Liver (tissue), 9 donors: ENCODE results near the gene QSOX1. TPM values are rescaled to one million over a fixed set of nuclear protein-coding genes. Genes with fewer than 3 reads are reported as not detected.

Experiments
- DNase-seq: peaks from one replicate; pipeline ENCODE4 v3.0.0-alpha.2; 2017; ENCODE audit warnings: low spot score
- H3K27ac ChIP-seq, 2 donors: one replicate each; pipeline ENCODE4 v1.7.0; 2013; ENCODE audit warnings: inconsistent platforms in 2 of 2, low read length in 2 of 2, control low read depth in 1 of 2, low read depth in 1 of 2, mild to moderate bottlenecking in 1 of 2
- H3K27me3 ChIP-seq, 4 donors: one replicate each; pipeline versions ENCODE4 v1.6.1 to v1.7.0; 2013; ENCODE audit warnings: low read length in 3 of 4, inconsistent platforms in 1 of 4, mild to moderate bottlenecking in 1 of 4, moderate library complexity in 1 of 4; ENCODE audit not compliant: control insufficient read depth in 4 of 4, insufficient read depth in 4 of 4
- H3K36me3 ChIP-seq, 4 donors: one replicate each; pipeline versions ENCODE4 v1.6.1 to v1.7.0; 2013; ENCODE audit warnings: low read length in 3 of 4, mild to moderate bottlenecking in 3 of 4, low read depth in 1 of 4, moderate library complexity in 1 of 4; ENCODE audit not compliant: control insufficient read depth in 4 of 4, insufficient read depth in 3 of 4
- H3K4me1 ChIP-seq, 4 donors: one replicate each; pipeline versions ENCODE4 v1.6.1 to v1.7.0; 2013; ENCODE audit warnings: low read length in 3 of 4, mild to moderate bottlenecking in 3 of 4, moderate library complexity in 1 of 4; ENCODE audit not compliant: control insufficient read depth in 4 of 4, insufficient read depth in 4 of 4
- H3K4me3 ChIP-seq, 3 donors: one replicate each; pipeline versions ENCODE4 v1.6.1 to v1.7.0; 2013; ENCODE audit warnings: low read length in 3 of 3, control low read depth in 1 of 3, low read depth in 1 of 3, mild to moderate bottlenecking in 1 of 3
- H3K9ac ChIP-seq, 2 donors: one replicate each; pipeline ENCODE4 v1.7.0; 2013; ENCODE audit warnings: low read length in 2 of 2, mild to moderate bottlenecking in 2 of 2, moderate library complexity in 2 of 2, control low read depth in 1 of 2, low read depth in 1 of 2
- H3K9me3 ChIP-seq, 4 donors: one replicate each; pipeline versions ENCODE4 v1.6.1 to v1.7.0; 2013; ENCODE audit warnings: low read length in 3 of 4; ENCODE audit not compliant: control insufficient read depth in 4 of 4
- EGR1 ChIP-seq, 2 donors: IDR thresholded peaks; 2 replicates each; pipeline ENCODE4 v1.6.1; 2016 to 2018; ENCODE audit warnings: antibody characterized with exemption in 2 of 2, low read depth in 2 of 2
- FOXA1 ChIP-seq: IDR thresholded peaks from 2 replicates; pipeline ENCODE4 v1.6.1; 2016; ENCODE audit warnings: antibody characterized with exemption
- FOXA2 ChIP-seq: IDR thresholded peaks from 2 replicates; pipeline ENCODE4 v1.6.1; 2016; ENCODE audit warnings: antibody characterized with exemption
- GABPA ChIP-seq, 2 donors: IDR thresholded peaks in 1 of 2; conservative IDR thresholded peaks in 1 of 2; 2 replicates each; pipeline ENCODE4 v1.6.1; 2016; ENCODE audit warnings: antibody characterized with exemption in 2 of 2, mild to moderate bottlenecking in 1 of 2, moderate library complexity in 1 of 2
- HNF4A ChIP-seq, 2 donors: conservative IDR thresholded peaks; 2 replicates each; pipeline ENCODE4 v1.6.1; 2016; ENCODE audit warnings: antibody characterized with exemption in 2 of 2, mild to moderate bottlenecking in 2 of 2
- HNF4G ChIP-seq: IDR thresholded peaks from 2 replicates; pipeline ENCODE4 v1.6.1; 2016; ENCODE audit warnings: antibody characterized with exemption
- JUND ChIP-seq, 2 donors: IDR thresholded peaks; 2 replicates each; pipeline ENCODE4 v1.6.1; 2016; ENCODE audit warnings: antibody characterized with exemption in 2 of 2
- NR2F2 ChIP-seq: IDR thresholded peaks from 2 replicates; pipeline ENCODE4 v1.6.1; 2016; ENCODE audit warnings: antibody characterized with exemption
- RAD21 ChIP-seq, 2 donors: IDR thresholded peaks; 2 replicates each; pipeline ENCODE4 v1.6.1; 2016; ENCODE audit warnings: antibody characterized with exemption in 2 of 2, mild to moderate bottlenecking in 2 of 2
- RXRA ChIP-seq, 2 donors: IDR thresholded peaks; 2 replicates each; pipeline ENCODE4 v1.6.1; 2017 to 2018; ENCODE audit warnings: antibody characterized with exemption in 2 of 2, mild to moderate bottlenecking in 1 of 2
- SP1 ChIP-seq: IDR thresholded peaks from 2 replicates; pipeline ENCODE4 v1.6.1; 2018; ENCODE audit warnings: antibody characterized with exemption, mild to moderate bottlenecking
- TAF1 ChIP-seq: conservative IDR thresholded peaks from 2 replicates; pipeline ENCODE4 v1.6.1; 2016; ENCODE audit warnings: antibody characterized with exemption, mild to moderate bottlenecking
- YY1 ChIP-seq: IDR thresholded peaks from 2 replicates; pipeline ENCODE4 v1.6.1; 2016; ENCODE audit warnings: antibody characterized with exemption, mild to moderate bottlenecking
- WGBS: extraction: QIAGEN DNeasy Blood & Tissue Kit; methylation state at CpG from one replicate; pipeline ENCODE4 v1.1.7; 2013; 5-methylcytosine and 5-hydroxymethylcytosine counted together
- polyA plus RNA-seq, 2 donors: library from polyadenylated mRNA; stranded (reverse) in 1 of 2; unstranded in 1 of 2; fragments of 200-250 nt in 1 of 2; fragments of >200 nt in 1 of 2; fragmentation: Nextera tagmentation in 1 of 2; extraction: Ambion mirVana in 1 of 2; gene quantifications; one replicate each; pipeline versions ENCODE4 v1.2.1 to v1.2.3, GENCODE V29; 2013 to 2015
- total RNA-seq, 2 donors: library from RNA; depleted of rRNA; stranded (reverse); fragments of >200 nt; gene quantifications; one replicate each; pipeline ENCODE4 v1.2.3, GENCODE V29; 2014
- TF ChIP-seq, protein P1 (sequence below): IDR thresholded peaks from 2 replicates; pipeline ENCODE4 v1.6.1; 2016; ENCODE audit warnings: antibody characterized with exemption
- TF ChIP-seq, protein P2 (sequence below): IDR thresholded peaks from 2 replicates; pipeline ENCODE4 v1.6.1; 2016; ENCODE audit warnings: antibody characterized with exemption
- TF ChIP-seq, protein P3 (sequence below): IDR thresholded peaks from 2 replicates; pipeline ENCODE4 v1.6.1; 2016; ENCODE audit warnings: antibody characterized with exemption, mild to moderate bottlenecking
- TF ChIP-seq, protein P4 (sequence below): IDR thresholded peaks from 2 replicates; pipeline ENCODE4 v1.6.1; 2016; ENCODE audit warnings: antibody characterized with exemption
- TF ChIP-seq, protein P5 (sequence below): fragments of 150-350 bp; IDR thresholded peaks from 2 replicates; pipeline ENCODE4 v1.5.1; 2017; ENCODE audit warnings: improper control_type of control experiment, low read depth, low read length; ENCODE audit not compliant: missing input control
- donor health status: healthy.
- donor health status: healthy.
- donor health status: healthy.
- donor health status: healthy.
- donor health status: healthy.

QSOX1 gene
- total and polyA plus RNA-seq, 4 donors: 14.3 to 49.2 (median 38.1) TPM

DNA sequence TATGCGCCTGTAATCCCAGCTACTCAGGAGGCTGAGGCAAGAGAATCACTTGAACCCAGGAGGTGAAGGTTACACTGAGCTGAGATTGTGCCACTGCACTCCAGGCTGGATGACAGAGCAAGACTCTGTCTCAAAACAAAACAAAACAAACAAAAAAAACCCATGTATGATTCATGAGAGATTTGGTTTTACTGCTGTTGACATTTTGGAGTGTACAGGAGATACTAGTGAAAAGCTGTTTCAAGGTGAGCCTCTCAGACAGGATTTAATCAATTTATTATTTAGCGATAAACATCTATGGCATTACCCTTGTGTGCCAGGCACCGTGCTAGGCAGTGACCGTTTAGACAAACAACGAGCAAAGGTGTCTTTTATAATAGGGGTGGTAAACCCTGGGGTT lies 91.9 kb downstream of the QSOX1 start:
- no peak for DNase-seq
- Histone ChIP-seq H3K27me3 (peaks cover 0 to 3% (median under 1%) of the 10 kb centered on the region in 4 donors), H3K4me1 (no peaks in the 10 kb centered on the region), H3K9ac (no peak overlapping the region), H3K36me3 (no peaks in the 10 kb centered on the region), H3K9me3 (no peaks in the 10 kb centered on the region), H3K4me3 (no peak overlapping the region), H3K27ac (no peak overlapping the region)
- TF ChIP-seq YY1 (no peak), RAD21 (IDR thresholded peaks at IDR 0.05) (no peak), FOXA2 (no peak)
- TF ChIP-seq, protein P1, sequence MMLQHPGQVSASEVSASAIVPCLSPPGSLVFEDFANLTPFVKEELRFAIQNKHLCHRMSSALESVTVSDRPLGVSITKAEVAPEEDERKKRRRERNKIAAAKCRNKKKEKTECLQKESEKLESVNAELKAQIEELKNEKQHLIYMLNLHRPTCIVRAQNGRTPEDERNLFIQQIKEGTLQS: no peak
- TF ChIP-seq, protein P2, sequence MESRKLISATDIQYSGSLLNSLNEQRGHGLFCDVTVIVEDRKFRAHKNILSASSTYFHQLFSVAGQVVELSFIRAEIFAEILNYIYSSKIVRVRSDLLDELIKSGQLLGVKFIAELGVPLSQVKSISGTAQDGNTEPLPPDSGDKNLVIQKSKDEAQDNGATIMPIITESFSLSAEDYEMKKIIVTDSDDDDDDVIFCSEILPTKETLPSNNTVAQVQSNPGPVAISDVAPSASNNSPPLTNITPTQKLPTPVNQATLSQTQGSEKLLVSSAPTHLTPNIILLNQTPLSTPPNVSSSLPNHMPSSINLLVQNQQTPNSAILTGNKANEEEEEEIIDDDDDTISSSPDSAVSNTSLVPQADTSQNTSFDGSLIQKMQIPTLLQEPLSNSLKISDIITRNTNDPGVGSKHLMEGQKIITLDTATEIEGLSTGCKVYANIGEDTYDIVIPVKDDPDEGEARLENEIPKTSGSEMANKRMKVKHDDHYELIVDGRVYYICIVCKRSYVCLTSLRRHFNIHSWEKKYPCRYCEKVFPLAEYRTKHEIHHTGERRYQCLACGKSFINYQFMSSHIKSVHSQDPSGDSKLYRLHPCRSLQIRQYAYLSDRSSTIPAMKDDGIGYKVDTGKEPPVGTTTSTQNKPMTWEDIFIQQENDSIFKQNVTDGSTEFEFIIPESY: no peak
- 94% methylated on average over 5 of the region's 5 CpGs for WGBS

DNA sequence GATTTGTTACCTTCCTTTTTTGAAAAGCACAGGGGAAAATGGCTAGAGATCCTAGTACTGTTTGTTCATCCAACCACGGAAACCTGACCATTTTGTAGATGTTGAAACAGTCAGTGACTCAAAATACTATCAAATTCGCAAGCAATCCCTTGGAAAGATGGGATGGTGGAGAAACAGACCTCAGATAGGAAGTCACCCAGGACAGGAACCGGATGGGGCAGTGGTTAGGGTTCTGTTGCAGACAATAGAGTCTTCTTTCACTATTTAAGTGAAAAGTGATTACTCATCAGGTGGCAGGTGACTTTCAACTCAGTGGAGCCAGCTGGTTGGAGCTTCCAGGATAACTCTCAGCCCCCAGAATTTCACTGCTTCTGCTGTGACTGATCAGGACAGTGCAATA lies 92.4 kb downstream of the QSOX1 start:
- 88% methylated on average over 3 of the region's 3 CpGs for WGBS

More for the DNA sequence above, 92.4 kb downstream of the QSOX1 start:
- no peaks in the 10 kb centered on the region for H3K36me3 ChIP-seq
- H3K9me3 ChIP-seq: no peaks in the 10 kb centered on the region
- H3K9ac ChIP-seq: no peak overlapping the region
- no peak overlapping the region for H3K27ac ChIP-seq
- H3K4me1 ChIP-seq: no peaks in the 10 kb centered on the region
- DNase-seq: no peak
- H3K27me3 ChIP-seq: peaks cover 0 to 3% (median under 1%) of the 10 kb centered on the region in 4 donors
- TF ChIP-seq TAF1 (no peak), HNF4G (no peak), SP1 (no peak), FOXA1 (no peak), HNF4A (conservative IDR thresholded peaks at IDR 0.05) (no peak), NR2F2 (no peak), GABPA (IDR thresholded peaks at IDR 0.05 in 1 of 2, conservative IDR thresholded peaks at IDR 0.05 in 1 of 2) (no peak), FOXA2 (no peak), JUND (IDR thresholded peaks at IDR 0.05) (no peak), YY1 (no peak), EGR1 (IDR thresholded peaks at IDR 0.05; ENCODE audit: low read depth in 2 of 2) (no peak), RAD21 (IDR thresholded peaks at IDR 0.05) (no peak), RXRA (IDR thresholded peaks at IDR 0.05) (no peak)
- TF ChIP-seq, protein P1: no peak
- TF ChIP-seq, protein P3, sequence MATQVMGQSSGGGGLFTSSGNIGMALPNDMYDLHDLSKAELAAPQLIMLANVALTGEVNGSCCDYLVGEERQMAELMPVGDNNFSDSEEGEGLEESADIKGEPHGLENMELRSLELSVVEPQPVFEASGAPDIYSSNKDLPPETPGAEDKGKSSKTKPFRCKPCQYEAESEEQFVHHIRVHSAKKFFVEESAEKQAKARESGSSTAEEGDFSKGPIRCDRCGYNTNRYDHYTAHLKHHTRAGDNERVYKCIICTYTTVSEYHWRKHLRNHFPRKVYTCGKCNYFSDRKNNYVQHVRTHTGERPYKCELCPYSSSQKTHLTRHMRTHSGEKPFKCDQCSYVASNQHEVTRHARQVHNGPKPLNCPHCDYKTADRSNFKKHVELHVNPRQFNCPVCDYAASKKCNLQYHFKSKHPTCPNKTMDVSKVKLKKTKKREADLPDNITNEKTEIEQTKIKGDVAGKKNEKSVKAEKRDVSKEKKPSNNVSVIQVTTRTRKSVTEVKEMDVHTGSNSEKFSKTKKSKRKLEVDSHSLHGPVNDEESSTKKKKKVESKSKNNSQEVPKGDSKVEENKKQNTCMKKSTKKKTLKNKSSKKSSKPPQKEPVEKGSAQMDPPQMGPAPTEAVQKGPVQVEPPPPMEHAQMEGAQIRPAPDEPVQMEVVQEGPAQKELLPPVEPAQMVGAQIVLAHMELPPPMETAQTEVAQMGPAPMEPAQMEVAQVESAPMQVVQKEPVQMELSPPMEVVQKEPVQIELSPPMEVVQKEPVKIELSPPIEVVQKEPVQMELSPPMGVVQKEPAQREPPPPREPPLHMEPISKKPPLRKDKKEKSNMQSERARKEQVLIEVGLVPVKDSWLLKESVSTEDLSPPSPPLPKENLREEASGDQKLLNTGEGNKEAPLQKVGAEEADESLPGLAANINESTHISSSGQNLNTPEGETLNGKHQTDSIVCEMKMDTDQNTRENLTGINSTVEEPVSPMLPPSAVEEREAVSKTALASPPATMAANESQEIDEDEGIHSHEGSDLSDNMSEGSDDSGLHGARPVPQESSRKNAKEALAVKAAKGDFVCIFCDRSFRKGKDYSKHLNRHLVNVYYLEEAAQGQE: no peak
- TF ChIP-seq, protein P2: no peak
- TF ChIP-seq, protein P4, sequence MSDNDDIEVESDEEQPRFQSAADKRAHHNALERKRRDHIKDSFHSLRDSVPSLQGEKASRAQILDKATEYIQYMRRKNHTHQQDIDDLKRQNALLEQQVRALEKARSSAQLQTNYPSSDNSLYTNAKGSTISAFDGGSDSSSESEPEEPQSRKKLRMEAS: no peak
- TF ChIP-seq, protein P5, sequence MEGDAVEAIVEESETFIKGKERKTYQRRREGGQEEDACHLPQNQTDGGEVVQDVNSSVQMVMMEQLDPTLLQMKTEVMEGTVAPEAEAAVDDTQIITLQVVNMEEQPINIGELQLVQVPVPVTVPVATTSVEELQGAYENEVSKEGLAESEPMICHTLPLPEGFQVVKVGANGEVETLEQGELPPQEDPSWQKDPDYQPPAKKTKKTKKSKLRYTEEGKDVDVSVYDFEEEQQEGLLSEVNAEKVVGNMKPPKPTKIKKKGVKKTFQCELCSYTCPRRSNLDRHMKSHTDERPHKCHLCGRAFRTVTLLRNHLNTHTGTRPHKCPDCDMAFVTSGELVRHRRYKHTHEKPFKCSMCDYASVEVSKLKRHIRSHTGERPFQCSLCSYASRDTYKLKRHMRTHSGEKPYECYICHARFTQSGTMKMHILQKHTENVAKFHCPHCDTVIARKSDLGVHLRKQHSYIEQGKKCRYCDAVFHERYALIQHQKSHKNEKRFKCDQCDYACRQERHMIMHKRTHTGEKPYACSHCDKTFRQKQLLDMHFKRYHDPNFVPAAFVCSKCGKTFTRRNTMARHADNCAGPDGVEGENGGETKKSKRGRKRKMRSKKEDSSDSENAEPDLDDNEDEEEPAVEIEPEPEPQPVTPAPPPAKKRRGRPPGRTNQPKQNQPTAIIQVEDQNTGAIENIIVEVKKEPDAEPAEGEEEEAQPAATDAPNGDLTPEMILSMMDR: no peak
- no peak overlapping the region for H3K4me3 ChIP-seq
